Ascending aorta (tissue), 2 donors: Measurements from ENCODE around the gene IL5. TPM values are rescaled to one million over a fixed set of nuclear protein-coding genes. Genes with fewer than 3 reads are reported as not detected.

Experiments
- DNase-seq, 2 donors: peaks; one replicate each; pipeline ENCODE4 v3.0.0-alpha.2; 2019; ENCODE audit warnings: low spot score in 2 of 2
- H3K27ac ChIP-seq, 2 donors: fragments of 200-600 bp; sonication (generic); one replicate each; pipeline ENCODE4 v1.5.1; 2016 to 2017; ENCODE audit warnings: mild to moderate bottlenecking in 1 of 2
- H3K27me3 ChIP-seq: fragments of 200-600 bp; sonication (generic); one replicate; pipeline ENCODE4 v1.5.1; 2017
- H3K36me3 ChIP-seq, 2 donors: fragments of 200-600 bp; sonication (generic); one replicate each; pipeline ENCODE4 v1.5.1; 2016
- H3K4me1 ChIP-seq, 2 donors: fragments of 200-600 bp; sonication (generic); one replicate each; pipeline ENCODE4 v1.5.1; 2016 to 2017; ENCODE audit warnings: mild to moderate bottlenecking in 1 of 2
- H3K4me3 ChIP-seq, 2 donors: fragments of 200-600 bp; sonication (generic); one replicate each; pipeline ENCODE4 v1.5.1; 2016 to 2017; ENCODE audit warnings: mild to moderate bottlenecking in 1 of 2
- H3K9me3 ChIP-seq, 2 donors: fragments of 200-600 bp; sonication (generic); one replicate each; pipeline ENCODE4 v1.5.1; 2016
- CTCF ChIP-seq, 3 experiments: fragments of 200-600 bp in 2 of 3; fragments of 450-650 bp in 1 of 3; sonication (generic) in 2 of 3; IDR thresholded peaks; one replicate each; pipeline ENCODE4 v1.5.1; 2016 to 2019; ENCODE audit warnings: antibody characterized with exemption in 3 of 3, mild to moderate bottlenecking in 1 of 3, moderate library complexity in 1 of 3
- intact Hi-C: fragments of 100-400 bp; cut with DNase I; formaldehyde crosslinking; loops from one replicate; pipeline ENCODE4 v1.15.1; 2023
- total RNA-seq: library from RNA; depleted of rRNA; stranded (reverse); fragments of >200 nt; gene quantifications from one replicate; pipeline ENCODE4 v1.1.0, GENCODE V29; 2016

The IL5 gene
- total RNA-seq, 1 donor from 2014 or later, result not detected

GRCh38 chr5:132499440-132500243 lies 43.7 kb downstream of the IL5 start:
- TF ChIP-seq CTCF (IDR thresholded peaks at IDR 0.05), result no peak
- peak in 1 of 2 donors; percentile 60 for DNase-seq
- no peaks in the 10 kb centered on the region for H3K27me3 ChIP-seq
- H3K4me1 ChIP-seq, result peaks cover 17 to 19% of the 10 kb centered on the region in 2 donors
- H3K4me3 ChIP-seq, result no peak overlapping the region
- H3K9me3 ChIP-seq, result no peaks in the 10 kb centered on the region
- intact Hi-C loops, result loop anchor here (5.0 to 10.0 kb wide), 6 partner anchors 58 to 545 kb away; partner anchors contain the start of genes P4HA2 and RAD50
- no peaks in the 10 kb centered on the region for H3K36me3 ChIP-seq
- H3K27ac ChIP-seq, result peak overlapping the region; percentile 32 to 97

GRCh38 chr5:132498686-132499271 lies 44.5 kb downstream of the IL5 start:
- H3K4me1 ChIP-seq, result peaks cover 17 to 19% of the 10 kb centered on the region in 2 donors
- intact Hi-C loops, result loop anchor here (1.0 to 10.0 kb wide), 6 partner anchors 59 to 546 kb away; partner anchors contain the start of genes P4HA2 and RAD50
- H3K36me3 ChIP-seq, result no peaks in the 10 kb centered on the region
- no peaks in the 10 kb centered on the region for H3K9me3 ChIP-seq
- no peak for TF ChIP-seq CTCF (IDR thresholded peaks at IDR 0.05)
- H3K27ac ChIP-seq, result peak overlapping the region; percentile 92 to 97
- peak in 1 of 2 donors; percentile 58 for DNase-seq
- no peak overlapping the region for H3K4me3 ChIP-seq
- H3K27me3 ChIP-seq, result no peaks in the 10 kb centered on the region

GRCh38 chr5:132498152-132498551 lies 45.2 kb downstream of the IL5 start:
- intact Hi-C loops, result loop anchor here (1.0 to 10.0 kb wide), 6 partner anchors 59 to 547 kb away; partner anchors contain the start of genes P4HA2 and RAD50
- DNase-seq, result peak in 1 of 2 donors; percentile 92

GRCh38 chr5:132497488-132497997 lies 45.8 kb downstream of the IL5 start:
- Histone ChIP-seq H3K36me3 (no peaks in the 10 kb centered on the region), H3K27ac (peak overlapping the region; percentile 92 to 97), H3K4me3 (peak overlapping the region; percentile 57 to 88), H3K27me3 (no peaks in the 10 kb centered on the region), H3K9me3 (no peaks in the 10 kb centered on the region), H3K4me1 (peaks cover 17 to 19% of the 10 kb centered on the region in 2 donors)
- no peak for TF ChIP-seq CTCF (IDR thresholded peaks at IDR 0.05)
- intact Hi-C loops, result loop anchor here (1.0 to 10.0 kb wide), 8 partner anchors 60 to 547 kb away; partner anchors contain the start of genes P4HA2, RAD50 and SLC22A4
- DNase-seq, result peak in 1 of 2 donors; percentile 93

More at GRCh38 chr5:132498152-132498551, 45.2 kb downstream of the IL5 start:
- no peak for TF ChIP-seq CTCF (IDR thresholded peaks at IDR 0.05)
- no peaks in the 10 kb centered on the region for H3K36me3 ChIP-seq
- no peaks in the 10 kb centered on the region for H3K27me3 ChIP-seq
- peak overlapping the region; percentile 92 to 97 for H3K27ac ChIP-seq
- H3K9me3 ChIP-seq, result no peaks in the 10 kb centered on the region
- H3K4me1 ChIP-seq, result peaks cover 17 to 19% of the 10 kb centered on the region in 2 donors
- H3K4me3 ChIP-seq, result no peak overlapping the region

- DNase-seq, result peak in 1 of 2 donors; percentile 94
- intact Hi-C loops, result loop anchor here (1.0 to 10.0 kb wide), 8 partner anchors 60 to 548 kb away; partner anchors contain the start of genes P4HA2, RAD50 and SLC22A4
- no peaks in the 10 kb centered on the region for H3K36me3 ChIP-seq
- H3K27ac ChIP-seq, result peak overlapping the region; percentile 92 to 97
- H3K4me3 ChIP-seq, result peak overlapping the region; percentile 57 to 88
- H3K27me3 ChIP-seq, result no peaks in the 10 kb centered on the region
- TF ChIP-seq CTCF (IDR thresholded peaks at IDR 0.05), result no peak
- no peaks in the 10 kb centered on the region for H3K9me3 ChIP-seq
- peaks cover 17 to 20% of the 10 kb centered on the region in 2 donors for H3K4me1 ChIP-seq
Observed at GRCh38 chr5:132496631-132497487, 46.5 kb downstream of the IL5 start.
